Esophagus squamous epithelium (tissue), 5 donors: ENCODE measurements around the gene POLR2E. TPM values are rescaled to one million over a fixed set of nuclear protein-coding genes. Genes with fewer than 3 reads are reported as not detected.

Experiments
- DNase-seq: peaks from one replicate; lab custom pipeline; 2025; lab: John Stamatoyannopoulos, UW
- H3K27ac ChIP-seq, 4 donors: fragments of 200-600 bp; sonication (generic); one replicate each; pipeline ENCODE4 v1.5.1; 2016 to 2019; ENCODE audit warnings: mild to moderate bottlenecking in 1 of 4
- H3K27me3 ChIP-seq, 4 donors: fragments of 200-600 bp; sonication (generic); 1 replicate in 3 of 4; 2 replicates in 1 of 4; pipeline versions ENCODE4 v1.5.1 to v1.6.0; 2017 to 2021; ENCODE audit warnings: antibody characterized with exemption in 1 of 4
- H3K36me3 ChIP-seq, 3 donors: fragments of 200-600 bp; sonication (generic); one replicate each; pipeline ENCODE4 v1.5.1; 2016 to 2019
- H3K4me1 ChIP-seq, 3 donors: fragments of 200-600 bp; sonication (generic); one replicate each; pipeline ENCODE4 v1.5.1; 2017 to 2019
- H3K4me3 ChIP-seq, 4 donors: fragments of 200-600 bp; sonication (generic); 1 replicate in 3 of 4; 2 replicates in 1 of 4; pipeline ENCODE4 v1.5.1; 2016 to 2019; ENCODE audit warnings: mild to moderate bottlenecking in 2 of 4, moderate library complexity in 1 of 4
- H3K9me3 ChIP-seq, 3 donors: fragments of 200-600 bp; sonication (generic); one replicate each; pipeline ENCODE4 v1.5.1; 2016 to 2019
- POLR2A ChIP-seq, 4 donors: fragments of 450-650 bp; IDR thresholded peaks; one replicate each; pipeline ENCODE4 v1.6.1; 2017; ENCODE audit warnings: antibody characterized with exemption in 4 of 4, mild to moderate bottlenecking in 4 of 4, moderate library complexity in 3 of 4
- WGBS, 2 donors: methylation state at CpG; one replicate each; pipeline ENCODE4 v1.1.5; 2018; 5-methylcytosine and 5-hydroxymethylcytosine counted together
- intact Hi-C: fragments of 100-400 bp; cut with DNase I; formaldehyde crosslinking; loops from one replicate; pipeline ENCODE4 v1.15.0; 2022
- total RNA-seq, 4 donors: library from RNA; depleted of rRNA; stranded (reverse); fragments of >200 nt; gene quantifications; one replicate each; pipeline ENCODE4 v1.1.0, GENCODE V29; 2016
- TF ChIP-seq, protein P1 (sequence below), 6 experiments: fragments of 450-650 bp in 4 of 6; fragments of 200-600 bp in 2 of 6; sonication (generic) in 2 of 6; IDR thresholded peaks; one replicate each; pipeline ENCODE4 v1.5.1; 2016 to 2019; ENCODE audit warnings: antibody characterized with exemption in 6 of 6, mild to moderate bottlenecking in 4 of 6, moderate library complexity in 4 of 6
- donor health status: DM: yes; HTN: yes; CAD: no.

POLR2E gene
- total RNA-seq, 4 donors from 2014 or later, result 113 to 198 (median 166) TPM

- DNase-seq, result no peak
- TF ChIP-seq POLR2A (IDR thresholded peaks at IDR 0.05), result no peak
- TF ChIP-seq, protein P1, sequence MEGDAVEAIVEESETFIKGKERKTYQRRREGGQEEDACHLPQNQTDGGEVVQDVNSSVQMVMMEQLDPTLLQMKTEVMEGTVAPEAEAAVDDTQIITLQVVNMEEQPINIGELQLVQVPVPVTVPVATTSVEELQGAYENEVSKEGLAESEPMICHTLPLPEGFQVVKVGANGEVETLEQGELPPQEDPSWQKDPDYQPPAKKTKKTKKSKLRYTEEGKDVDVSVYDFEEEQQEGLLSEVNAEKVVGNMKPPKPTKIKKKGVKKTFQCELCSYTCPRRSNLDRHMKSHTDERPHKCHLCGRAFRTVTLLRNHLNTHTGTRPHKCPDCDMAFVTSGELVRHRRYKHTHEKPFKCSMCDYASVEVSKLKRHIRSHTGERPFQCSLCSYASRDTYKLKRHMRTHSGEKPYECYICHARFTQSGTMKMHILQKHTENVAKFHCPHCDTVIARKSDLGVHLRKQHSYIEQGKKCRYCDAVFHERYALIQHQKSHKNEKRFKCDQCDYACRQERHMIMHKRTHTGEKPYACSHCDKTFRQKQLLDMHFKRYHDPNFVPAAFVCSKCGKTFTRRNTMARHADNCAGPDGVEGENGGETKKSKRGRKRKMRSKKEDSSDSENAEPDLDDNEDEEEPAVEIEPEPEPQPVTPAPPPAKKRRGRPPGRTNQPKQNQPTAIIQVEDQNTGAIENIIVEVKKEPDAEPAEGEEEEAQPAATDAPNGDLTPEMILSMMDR (IDR thresholded peaks at IDR 0.05), result no peak
- no peaks in the 10 kb centered on the region for H3K27me3 ChIP-seq
- H3K36me3 ChIP-seq, result peaks cover 0 to 34% (median 0%) of the 10 kb centered on the region in 3 donors
- H3K4me1 ChIP-seq, result no peaks in the 10 kb centered on the region
- intact Hi-C loops, result no loop called here
- WGBS, 2 donors, result 84 to 93% methylated on average over 5 to 7 of the region's 28 CpGs
- H3K27ac ChIP-seq, result no peak overlapping the region
- no peak overlapping the region for H3K4me3 ChIP-seq
- peaks cover 0 to 37% (median 25%) of the 10 kb centered on the region in 3 donors for H3K9me3 ChIP-seq
Observed at GRCh38 chr19:1054102-1055027, 40.8 kb downstream of the POLR2E start.

GRCh38 chr19:1053176-1054101, 41.7 kb downstream of the POLR2E start:
- Histone ChIP-seq H3K4me1 (no peaks in the 10 kb centered on the region), H3K36me3 (peaks cover 0 to 27% (median 0%) of the 10 kb centered on the region in 3 donors), H3K27ac (no peak overlapping the region), H3K27me3 (no peaks in the 10 kb centered on the region), H3K9me3 (peaks cover 0 to 29% (median 20%) of the 10 kb centered on the region in 3 donors), H3K4me3 (no peak overlapping the region)
- intact Hi-C loops, result no loop called here
- no peak for TF ChIP-seq POLR2A (IDR thresholded peaks at IDR 0.05)
- TF ChIP-seq, protein P1 (IDR thresholded peaks at IDR 0.05), result no peak
- DNase-seq, result no peak
- 89 to 100% methylated on average over 3 to 11 of the region's 31 CpGs for WGBS, 2 donors

DNA sequence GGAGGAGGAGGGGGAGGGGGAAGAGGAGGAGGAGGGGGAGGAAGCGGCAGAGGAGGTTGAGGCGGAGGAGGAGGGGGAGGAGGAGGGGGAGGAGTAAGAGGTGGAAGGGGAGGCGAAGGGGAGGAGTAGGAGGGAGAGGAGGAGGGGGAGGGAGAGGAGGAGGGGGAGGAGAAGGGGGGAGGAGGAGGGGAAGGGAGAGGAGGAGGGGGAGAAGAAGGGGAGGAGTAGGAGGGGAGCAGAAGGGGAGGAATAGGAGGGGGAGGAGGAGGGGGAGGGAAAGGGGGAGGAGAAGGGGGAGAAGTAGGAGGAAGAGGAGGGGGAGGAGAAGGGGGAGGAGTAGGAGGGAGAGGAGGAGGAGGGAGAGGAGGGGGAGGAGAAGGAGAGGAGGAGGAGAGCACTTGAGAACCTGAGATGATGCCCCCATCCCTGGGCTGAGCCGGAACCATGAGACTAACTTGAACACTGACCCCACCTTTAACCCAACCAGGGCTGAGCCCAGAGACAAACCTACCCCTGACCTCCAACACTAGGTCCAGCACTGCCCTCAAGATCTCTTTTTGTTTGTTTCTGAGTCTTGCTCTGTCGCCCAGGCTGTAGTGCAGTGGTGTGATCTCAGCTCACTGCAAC, 42.7 kb downstream of the POLR2E start:
- 76 to 78% methylated on average over 2 of the region's 5 CpGs for WGBS, 2 donors
- H3K4me3 ChIP-seq, result no peak overlapping the region
- intact Hi-C loops, result no loop called here
- H3K27me3 ChIP-seq, result no peaks in the 10 kb centered on the region
- DNase-seq, result no peak
- H3K4me1 ChIP-seq, result peaks cover 4% of the 10 kb centered on the region in 3 donors
- peaks cover 0 to 18% (median 0%) of the 10 kb centered on the region in 3 donors for H3K36me3 ChIP-seq
- TF ChIP-seq POLR2A (IDR thresholded peaks at IDR 0.05), result no peak
- TF ChIP-seq, protein P1 (IDR thresholded peaks at IDR 0.05), result no peak
- no peak overlapping the region for H3K27ac ChIP-seq
- peaks cover 0 to 19% (median 12%) of the 10 kb centered on the region in 3 donors for H3K9me3 ChIP-seq

GRCh38 chr19:1051791-1052190, 43.4 kb downstream of the POLR2E start:
- Histone ChIP-seq H3K4me3 (no peak overlapping the region), H3K27me3 (no peaks in the 10 kb centered on the region), H3K36me3 (peaks cover 0 to 11% (median 0%) of the 10 kb centered on the region in 3 donors), H3K9me3 (peaks cover 0 to 12% (median 5%) of the 10 kb centered on the region in 3 donors), H3K27ac (no peak overlapping the region), H3K4me1 (peaks cover 9 to 11% (median 11%) of the 10 kb centered on the region in 3 donors)
- WGBS, 2 donors, result 87% methylated on average over 3 of the region's 17 CpGs; no CpG with 5 or more reads in 1 of the 2 donors
- TF ChIP-seq POLR2A (IDR thresholded peaks at IDR 0.05), result no peak
- TF ChIP-seq, protein P1 (IDR thresholded peaks at IDR 0.05), result no peak
- intact Hi-C loops, result no loop called here
- DNase-seq, result no peak
